Caco-2 (cell line): ENCODE results near the gene FAM83C. TPM values are rescaled to one million over a fixed set of nuclear protein-coding genes. Genes with fewer than 3 reads are reported as not detected.

Experiments
- Bru-seq: library from RNA; stranded (reverse); fragments of 400-500 nt; gene quantifications from one replicate; lab custom pipeline; 2021; lab: Mats Ljungman, UMichigan
- BruChase-seq, 2 experiments: library from RNA; stranded (reverse); fragments of 400-500 nt; gene quantifications; one replicate each; lab custom pipeline; 2021; lab: Mats Ljungman, UMichigan
- BruUV-seq: library from RNA; stranded (reverse); fragments of 400-500 nt; replicated peaks from 2 replicates; lab custom pipeline; 2021; lab: Mats Ljungman, UMichigan
- CTCF ChIA-PET: fragments of 300-600 bp; sonication (Branson Sonifier 250); formaldehyde crosslinking; loops from one replicate; lab custom pipeline; 2022; ENCODE audit warnings: antibody characterized with exemption; lab: Charles Lee
- POLR2A ChIA-PET: fragments of 300-600 bp; sonication (Branson Sonifier 250); formaldehyde crosslinking; loops from one replicate; lab custom pipeline; 2022; ENCODE audit warnings: antibody characterized with exemption; lab: Charles Lee
- DNase-seq, 2 experiments: peaks; one replicate each; pipeline versions ENCODE4 v3.0.0 to v3.0.0-alpha.2; 2020 to 2022
- H3K27me3 ChIP-seq: replicated peaks from 2 replicates; pipeline ENCODE4 v1.6.0; 2011; ENCODE audit warnings: low read length; ENCODE audit not compliant: control insufficient read depth, insufficient read depth
- H3K36me3 ChIP-seq: 2 replicates; pipeline ENCODE4 v1.5.1; 2011; ENCODE audit warnings: low read length; ENCODE audit not compliant: control insufficient read depth, insufficient read depth
- H3K4me1 ChIP-seq: fragments of 250-450 bp; sonication (Bioruptor Pico); 2 replicates; pipeline ENCODE4 v1.5.1; 2020; ENCODE audit warnings: mild to moderate bottlenecking
- H3K4me3 ChIP-seq: 2 replicates; pipeline ENCODE4 v1.5.1; 2011; ENCODE audit warnings: low read depth, mild to moderate bottlenecking, control low read depth, low read length
- H3K9me3 ChIP-seq: fragments of 250-450 bp; sonication (Bioruptor Pico); 2 replicates; pipeline ENCODE4 v1.5.1; 2020; ENCODE audit warnings: mild to moderate bottlenecking, moderate library complexity
- H3K27ac Mint-ChIP-seq: one replicate; pipeline ENCODE4 v1.8.0; 2022; ENCODE audit warnings: mixed read lengths; ENCODE audit not compliant: unreplicated experiment
- H3K27me3 Mint-ChIP-seq: one replicate; pipeline ENCODE4 v1.8.0; 2022; ENCODE audit warnings: mixed read lengths; ENCODE audit not compliant: insufficient read depth, unreplicated experiment
- H3K36me3 Mint-ChIP-seq: one replicate; pipeline ENCODE4 v1.8.0; 2022; ENCODE audit warnings: mild to moderate bottlenecking, mixed read lengths; ENCODE audit not compliant: insufficient read depth, unreplicated experiment
- H3K4me1 Mint-ChIP-seq: one replicate; pipeline ENCODE4 v1.8.0; 2022; ENCODE audit warnings: low read depth, mixed read lengths; ENCODE audit not compliant: unreplicated experiment
- H3K4me3 Mint-ChIP-seq: one replicate; pipeline ENCODE4 v1.8.0; 2022; ENCODE audit warnings: mild to moderate bottlenecking, moderate library complexity, mixed read lengths; ENCODE audit not compliant: unreplicated experiment
- H3K9me3 Mint-ChIP-seq: one replicate; pipeline ENCODE4 v1.8.0; 2022; ENCODE audit warnings: mixed read lengths; ENCODE audit not compliant: unreplicated experiment
- CTCF ChIP-seq, 2 experiments: fragments of 200-600 bp in 1 of 2; IDR thresholded peaks; 1 replicate in 1 of 2; 2 replicates in 1 of 2; pipeline versions ENCODE4 v1.5.1 to v1.8.0; 2011 to 2022; ENCODE audit warnings: antibody characterized with exemption in 1 of 2, control low read depth in 1 of 2, inconsistent platforms in 1 of 2, low read depth in 1 of 2, low read length in 1 of 2, mild to moderate bottlenecking in 1 of 2, moderate library complexity in 1 of 2; ENCODE audit not compliant: insufficient read depth in 1 of 2, severe bottlenecking in 1 of 2, unreplicated experiment in 1 of 2
- intact Hi-C: fragments of 100-400 bp; cut with micrococcal nuclease; formaldehyde crosslinking; loops from one replicate; pipeline ENCODE4 v1.10.0; 2022; ENCODE audit not compliant: unreplicated experiment
- long read RNA-seq: library from polyadenylated mRNA; stranded (forward); transcript quantifications from one replicate; pipeline ENCODE4 v2.0.0, GENCODE V29; 2022
- total RNA-seq: library from RNA; stranded (reverse); gene quantifications from 2 replicates; pipeline ENCODE4 v1.2.3, GENCODE V29; 2022

Gene FAM83C
- total RNA-seq (0.09 TPM in 1 of 2 replicates, not detected in the other), Bru-seq, nascent RNA (percentile 20 among the genes with signal in this experiment), BruChase-seq, experiment 1, labeled RNA remaining after a 2-hour chase (percentile 21 among the genes with signal in this experiment), BruChase-seq, experiment 2, labeled RNA remaining after a 6-hour chase (percentile 26 among the genes with signal in this experiment)
- long read RNA-seq: 0 reads

- Histone ChIP-seq H3K4me3 (no peak within 1 kb of the TSS), H3K36me3 (no peaks in the 10 kb centered on the region), H3K9me3 (no peaks in the 10 kb centered on the region), H3K27me3 (no peaks in the 10 kb centered on the region), H3K4me1 (peaks cover 17% of the 10 kb centered on the region)
- ChIA-PET POLR2A (no interaction called here), CTCF (interaction anchor here (0.6 kb wide), 1 partner anchor 144 kb away, joined by 3 read pairs; no protein-coding TSS in a partner anchor)
- Mint-ChIP-seq H3K36me3 (no peaks in the 10 kb centered on the region), H3K27ac (no peak within 1 kb of the TSS), H3K4me1 (peaks cover 17% of the 10 kb centered on the region), H3K27me3 (no peaks in the 10 kb centered on the region), H3K9me3 (no peaks in the 10 kb centered on the region), H3K4me3 (no peak within 1 kb of the TSS)
- no peak for DNase-seq
- TF ChIP-seq CTCF (IDR thresholded peaks at IDR 0.05; ENCODE audit: insufficient read depth in 1 of 2, low read depth in 1 of 2, low read length in 1 of 2, severe bottlenecking in 1 of 2, unreplicated experiment in 1 of 2): no peak
- intact Hi-C loops: no loop called here
- no TSS peak for BruUV-seq
Observed at GRCh38 chr20:35291654-35292503, at the start of gene FAM83C. Gene FAM83C, minus strand, starts transcription at chr20:35292425. Its CDS starts 121 bp downstream, at chr20:35292304.

- Mint-ChIP-seq H3K4me1 (peaks cover 17% of the 10 kb centered on the region), H3K4me3 (no peak overlapping the region), H3K27ac (no peak overlapping the region), H3K27me3 (no peaks in the 10 kb centered on the region), H3K9me3 (no peaks in the 10 kb centered on the region), H3K36me3 (peaks cover 33% of the 10 kb centered on the region)
- intact Hi-C loops: loop anchor here (1.0 kb wide), 1 partner anchor 98 kb away; no protein-coding TSS in a partner anchor
- H3K4me1 ChIP-seq: no peaks in the 10 kb centered on the region
- H3K36me3 ChIP-seq: peaks cover 6% of the 10 kb centered on the region
- no peaks in the 10 kb centered on the region for H3K9me3 ChIP-seq
- POLR2A ChIA-PET: interaction anchor here (0.7 kb wide), 1 partner anchor 1029 kb away, joined by 4 read pairs; no protein-coding TSS in a partner anchor
- H3K4me3 ChIP-seq: no peak overlapping the region
- BruUV-seq: no TSS peak
- CTCF ChIA-PET: interaction anchor here (0.6 to 1.6 kb wide), 9 partner anchors 12 to 122 kb away, joined by 3 to 9 read pairs (median 4); no protein-coding TSS in a partner anchor
- H3K27me3 ChIP-seq: no peaks in the 10 kb centered on the region
- TF ChIP-seq CTCF (IDR thresholded peaks at IDR 0.05; ENCODE audit: insufficient read depth in 1 of 2, low read depth in 1 of 2, low read length in 1 of 2, severe bottlenecking in 1 of 2, unreplicated experiment in 1 of 2): no peak
- no peak for DNase-seq
Observed at GRCh38 chr20:35341366-35342028, 49.3 kb upstream of the FAM83C start.

- H3K27me3 ChIP-seq: no peaks in the 10 kb centered on the region
- intact Hi-C loops: no loop called here
- ChIA-PET POLR2A (no interaction called here), CTCF (no interaction called here)
- H3K36me3 ChIP-seq: peaks cover 3% of the 10 kb centered on the region; the same call in 1 of the 2 replicates
- peaks cover 17% of the 10 kb centered on the region for H3K4me1 Mint-ChIP-seq
- peaks cover 22% of the 10 kb centered on the region for H3K36me3 Mint-ChIP-seq
- no peaks in the 10 kb centered on the region for H3K9me3 ChIP-seq
- TF ChIP-seq CTCF (IDR thresholded peaks at IDR 0.05; ENCODE audit: insufficient read depth in 1 of 2, low read depth in 1 of 2, low read length in 1 of 2, severe bottlenecking in 1 of 2, unreplicated experiment in 1 of 2): no peak
- BruUV-seq: no TSS peak
- H3K27ac Mint-ChIP-seq: no peak overlapping the region
- no peaks in the 10 kb centered on the region for H3K9me3 Mint-ChIP-seq
- no peak overlapping the region for H3K4me3 Mint-ChIP-seq
- no peak overlapping the region for H3K4me3 ChIP-seq
- no peak for DNase-seq
- no peaks in the 10 kb centered on the region for H3K27me3 Mint-ChIP-seq
- H3K4me1 ChIP-seq: no peaks in the 10 kb centered on the region
Observed at GRCh38 chr20:35340436-35340835, 48.2 kb upstream of the FAM83C start.
